HepG2 (cell line): ENCODE data around the gene IL3. TPM values are rescaled to one million over a fixed set of nuclear protein-coding genes. Genes with fewer than 3 reads are reported as not detected.
A peak's percentile ranks its signal among the peaks of the same experiment; 100 is the strongest.

Experiments
- ARID3A ChIP-seq: IDR thresholded peaks from 2 replicates; pipeline ENCODE4 v1.6.1; 2012; ENCODE audit warnings: low read depth, low read length, improper control_type of control experiment
- BORCS8-MEF2B ChIP-seq: sonication (generic); formaldehyde crosslinking; IDR thresholded peaks from 2 replicates; pipeline ENCODE4 v1.8.0; 2022; ENCODE audit warnings: mild to moderate bottlenecking, missing genetic modification reagents
- KLF13 ChIP-seq: sonication (generic); formaldehyde crosslinking; IDR thresholded peaks from 2 replicates; pipeline ENCODE4 v1.4.0; 2020; ENCODE audit warnings: mild to moderate bottlenecking, missing genetic modification reagents
- MEIS2 ChIP-seq: sonication (generic); formaldehyde crosslinking; IDR thresholded peaks from 2 replicates; pipeline ENCODE4 v1.9.0; 2021; ENCODE audit warnings: mild to moderate bottlenecking, missing genetic modification reagents
- TGIF2 ChIP-seq: IDR thresholded peaks from 2 replicates; pipeline ENCODE4 v1.6.1; 2016; ENCODE audit warnings: control low read depth, missing compliant biosample characterization
- XRCC5 ChIP-seq: fragments of 200-400 bp; formaldehyde crosslinking; optimal IDR thresholded peaks from 2 replicates; pipeline ENCODE3; 2017; ENCODE audit warnings: mild to moderate bottlenecking, low read length
- ZFP90 ChIP-seq: sonication (generic); formaldehyde crosslinking; IDR thresholded peaks from 2 replicates; pipeline ENCODE4 v1.8.0; 2022; ENCODE audit warnings: missing genetic modification reagents, mild to moderate bottlenecking, inconsistent platforms, borderline replicate concordance
- ZNF225 ChIP-seq: sonication (generic); formaldehyde crosslinking; IDR thresholded peaks from 2 replicates; pipeline ENCODE4 v1.4.0; 2020; ENCODE audit warnings: mild to moderate bottlenecking, missing genetic modification reagents
- ZNF446 ChIP-seq: sonication (generic); formaldehyde crosslinking; IDR thresholded peaks from 2 replicates; pipeline ENCODE4 v1.5.0; 2020; ENCODE audit warnings: mild to moderate bottlenecking, missing genetic modification reagents
- ZNF557 ChIP-seq: sonication (generic); formaldehyde crosslinking; IDR thresholded peaks from 2 replicates; pipeline ENCODE4 v1.4.0; 2020; ENCODE audit warnings: missing genetic modification reagents
- ZNF567 ChIP-seq: sonication (generic); formaldehyde crosslinking; IDR thresholded peaks from 2 replicates; pipeline ENCODE4 v1.8.1; 2023; ENCODE audit warnings: mild to moderate bottlenecking, missing genetic modification reagents, borderline replicate concordance
- ZNF639 ChIP-seq: conservative IDR thresholded peaks from 2 replicates; pipeline ENCODE4 v1.6.1; 2018; ENCODE audit warnings: missing genetic modification reagents
- ZNF709 ChIP-seq: sonication (generic); formaldehyde crosslinking; IDR thresholded peaks from 2 replicates; pipeline ENCODE4 v1.5.0; 2020; ENCODE audit warnings: mild to moderate bottlenecking, missing genetic modification reagents
- ZNF776 ChIP-seq: sonication (generic); formaldehyde crosslinking; IDR thresholded peaks from 2 replicates; pipeline ENCODE4 v1.4.0; 2020; ENCODE audit warnings: mild to moderate bottlenecking, missing genetic modification reagents
- ZNF816 ChIP-seq: sonication (generic); formaldehyde crosslinking; IDR thresholded peaks from 2 replicates; pipeline ENCODE4 v1.8.0; 2022; ENCODE audit warnings: missing genetic modification reagents, mild to moderate bottlenecking, borderline replicate concordance
- ZNF891 ChIP-seq: sonication (generic); formaldehyde crosslinking; IDR thresholded peaks from 2 replicates; pipeline ENCODE4 v1.5.0; 2020; ENCODE audit warnings: mild to moderate bottlenecking, missing genetic modification reagents
- ZSCAN12 ChIP-seq: sonication (generic); formaldehyde crosslinking; IDR thresholded peaks from 2 replicates; pipeline ENCODE4 v1.9.0; 2021; ENCODE audit warnings: mild to moderate bottlenecking, missing genetic modification reagents
- polyA plus RNA-seq, 8 experiments: library from polyadenylated mRNA; depleted of rRNA in 3 of 8; stranded (reverse) in 7 of 8; unstranded in 1 of 8; fragments of >200 nt; fragmentation: Illumina TruSeq in 4 of 8; extraction: Trizol in 4 of 8; gene quantifications; 2 replicates each; pipeline versions ENCODE4 v1.2.1 to v1.2.3, GENCODE V29; 2011 to 2016; ENCODE audit warnings: low read depth in 4 of 8, missing spikeins in 1 of 8, mixed read lengths in 1 of 8; ENCODE audit not compliant: insufficient read depth in 1 of 8
- total RNA-seq, 5 experiments: library from RNA; depleted of rRNA; stranded (reverse); fragments of >200 nt; fragmentation: Illumina TruSeq; extraction: Trizol; gene quantifications; 2 replicates each; pipeline ENCODE4 v1.2.3, GENCODE V29; 2016; ENCODE audit warnings: low read depth in 1 of 5
- TF ChIP-seq, protein P1 (sequence below): sonication (generic); formaldehyde crosslinking; IDR thresholded peaks from 2 replicates; pipeline ENCODE4 v1.5.1; 2020; ENCODE audit warnings: missing genetic modification reagents, mild to moderate bottlenecking, borderline replicate concordance
- TF ChIP-seq, protein P2 (sequence below): sonication (generic); formaldehyde crosslinking; IDR thresholded peaks from 2 replicates; pipeline ENCODE4 v1.4.0; 2020; ENCODE audit warnings: missing genetic modification reagents, borderline replicate concordance

The IL3 gene
- total and polyA plus RNA-seq, 2 of the 13 experiments (the other 11 are each of a cell fraction or from before 2014, with no cell fraction given), result not detected

DNA sequence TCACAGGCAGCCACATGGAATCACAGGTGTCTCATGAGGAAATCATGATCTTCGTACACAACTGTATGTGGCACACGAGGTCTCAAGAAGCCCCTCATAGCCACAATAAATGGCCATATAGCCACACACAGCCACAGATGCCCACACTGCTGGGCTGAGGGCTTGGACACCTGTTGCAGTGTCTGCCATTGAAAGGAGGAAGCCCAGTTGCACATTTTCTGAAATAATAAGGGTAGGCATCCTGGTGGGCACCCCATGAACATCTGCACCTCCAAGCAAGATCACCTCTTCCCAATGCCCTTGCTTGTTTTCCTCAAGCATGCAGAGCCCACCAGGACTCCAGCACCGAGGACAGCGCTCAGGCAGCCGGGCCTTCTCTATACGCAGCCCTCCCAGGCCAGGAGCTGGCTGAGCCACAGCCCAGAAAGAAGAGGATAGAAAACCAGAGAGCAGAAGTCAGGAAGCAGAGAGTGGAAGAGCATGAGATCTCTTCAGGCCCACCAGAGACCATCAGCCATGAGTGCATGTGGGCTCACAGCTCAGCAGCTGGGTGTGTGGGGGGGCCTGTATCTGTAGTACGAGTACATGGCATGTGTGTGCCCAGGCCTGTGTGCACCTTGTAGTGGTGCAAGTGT lies 48.0 kb upstream of the IL3 start (continued):
- no peak for TF ChIP-seq ZNF567 (CRISPR knock-in tag)
- TF ChIP-seq ZNF776 (CRISPR knock-in tag), result no peak
- TF ChIP-seq BORCS8-MEF2B, result peak; percentile 95
- TF ChIP-seq TGIF2, result peak; percentile 94
- TF ChIP-seq ZNF446, result peak; percentile 66; the same call in 1 of the 2 replicates
- TF ChIP-seq ZNF557 (CRISPR knock-in tag), result 0 out of 2 replicates have a peak, but pooled peaks have one; percentile 75
- peak; percentile 75 for TF ChIP-seq MEIS2 (CRISPR knock-in tag)
- TF ChIP-seq, protein P1, sequence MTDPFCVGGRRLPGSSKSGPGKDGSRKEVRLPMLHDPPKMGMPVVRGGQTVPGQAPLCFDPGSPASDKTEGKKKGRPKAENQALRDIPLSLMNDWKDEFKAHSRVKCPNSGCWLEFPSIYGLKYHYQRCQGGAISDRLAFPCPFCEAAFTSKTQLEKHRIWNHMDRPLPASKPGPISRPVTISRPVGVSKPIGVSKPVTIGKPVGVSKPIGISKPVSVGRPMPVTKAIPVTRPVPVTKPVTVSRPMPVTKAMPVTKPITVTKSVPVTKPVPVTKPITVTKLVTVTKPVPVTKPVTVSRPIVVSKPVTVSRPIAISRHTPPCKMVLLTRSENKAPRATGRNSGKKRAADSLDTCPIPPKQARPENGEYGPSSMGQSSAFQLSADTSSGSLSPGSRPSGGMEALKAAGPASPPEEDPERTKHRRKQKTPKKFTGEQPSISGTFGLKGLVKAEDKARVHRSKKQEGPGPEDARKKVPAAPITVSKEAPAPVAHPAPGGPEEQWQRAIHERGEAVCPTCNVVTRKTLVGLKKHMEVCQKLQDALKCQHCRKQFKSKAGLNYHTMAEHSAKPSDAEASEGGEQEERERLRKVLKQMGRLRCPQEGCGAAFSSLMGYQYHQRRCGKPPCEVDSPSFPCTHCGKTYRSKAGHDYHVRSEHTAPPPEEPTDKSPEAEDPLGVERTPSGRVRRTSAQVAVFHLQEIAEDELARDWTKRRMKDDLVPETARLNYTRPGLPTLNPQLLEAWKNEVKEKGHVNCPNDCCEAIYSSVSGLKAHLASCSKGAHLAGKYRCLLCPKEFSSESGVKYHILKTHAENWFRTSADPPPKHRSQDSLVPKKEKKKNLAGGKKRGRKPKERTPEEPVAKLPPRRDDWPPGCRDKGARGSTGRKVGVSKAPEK (CRISPR knock-in tag), result no peak
- TF ChIP-seq ZFP90 (CRISPR knock-in tag), result no peak
- TF ChIP-seq, protein P2, sequence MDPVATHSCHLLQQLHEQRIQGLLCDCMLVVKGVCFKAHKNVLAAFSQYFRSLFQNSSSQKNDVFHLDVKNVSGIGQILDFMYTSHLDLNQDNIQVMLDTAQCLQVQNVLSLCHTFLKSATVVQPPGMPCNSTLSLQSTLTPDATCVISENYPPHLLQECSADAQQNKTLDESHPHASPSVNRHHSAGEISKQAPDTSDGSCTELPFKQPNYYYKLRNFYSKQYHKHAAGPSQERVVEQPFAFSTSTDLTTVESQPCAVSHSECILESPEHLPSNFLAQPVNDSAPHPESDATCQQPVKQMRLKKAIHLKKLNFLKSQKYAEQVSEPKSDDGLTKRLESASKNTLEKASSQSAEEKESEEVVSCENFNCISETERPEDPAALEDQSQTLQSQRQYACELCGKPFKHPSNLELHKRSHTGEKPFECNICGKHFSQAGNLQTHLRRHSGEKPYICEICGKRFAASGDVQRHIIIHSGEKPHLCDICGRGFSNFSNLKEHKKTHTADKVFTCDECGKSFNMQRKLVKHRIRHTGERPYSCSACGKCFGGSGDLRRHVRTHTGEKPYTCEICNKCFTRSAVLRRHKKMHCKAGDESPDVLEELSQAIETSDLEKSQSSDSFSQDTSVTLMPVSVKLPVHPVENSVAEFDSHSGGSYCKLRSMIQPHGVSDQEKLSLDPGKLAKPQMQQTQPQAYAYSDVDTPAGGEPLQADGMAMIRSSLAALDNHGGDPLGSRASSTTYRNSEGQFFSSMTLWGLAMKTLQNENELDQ (CRISPR knock-in tag), result peak; percentile 73; the same call in 1 of the 2 replicates
- TF ChIP-seq ZNF709 (CRISPR knock-in tag), result peak; percentile 71; the same call in 1 of the 2 replicates
- 0 out of 2 replicates have a peak, but pooled peaks have one; percentile 73 for TF ChIP-seq ZNF225 (CRISPR knock-in tag)
- TF ChIP-seq ARID3A, result no peak
- TF ChIP-seq KLF13 (CRISPR knock-in tag), result 0 out of 2 replicates have a peak, but pooled peaks have one; percentile 70
- TF ChIP-seq ZNF639, result peak; percentile 69; the same call in 1 of the 2 replicates
- TF ChIP-seq ZNF816 (CRISPR knock-in tag), result no peak
- peak; percentile 54; the same call in 1 of the 2 replicates for TF ChIP-seq ZNF891 (CRISPR knock-in tag)
- peak; percentile 85; the same call in 1 of the 2 replicates for TF ChIP-seq ZSCAN12
- TF ChIP-seq XRCC5, result no peak
